ENCODE data around the gene TAF15. TPM values are rescaled to one million over a fixed set of nuclear protein-coding genes. Genes with fewer than 3 reads are reported as not detected.

The TAF15 gene
- polyA plus RNA-seq, 1 of the 3 experiments (the other 2 are of a cell fraction), result 78.0 TPM

DNA sequence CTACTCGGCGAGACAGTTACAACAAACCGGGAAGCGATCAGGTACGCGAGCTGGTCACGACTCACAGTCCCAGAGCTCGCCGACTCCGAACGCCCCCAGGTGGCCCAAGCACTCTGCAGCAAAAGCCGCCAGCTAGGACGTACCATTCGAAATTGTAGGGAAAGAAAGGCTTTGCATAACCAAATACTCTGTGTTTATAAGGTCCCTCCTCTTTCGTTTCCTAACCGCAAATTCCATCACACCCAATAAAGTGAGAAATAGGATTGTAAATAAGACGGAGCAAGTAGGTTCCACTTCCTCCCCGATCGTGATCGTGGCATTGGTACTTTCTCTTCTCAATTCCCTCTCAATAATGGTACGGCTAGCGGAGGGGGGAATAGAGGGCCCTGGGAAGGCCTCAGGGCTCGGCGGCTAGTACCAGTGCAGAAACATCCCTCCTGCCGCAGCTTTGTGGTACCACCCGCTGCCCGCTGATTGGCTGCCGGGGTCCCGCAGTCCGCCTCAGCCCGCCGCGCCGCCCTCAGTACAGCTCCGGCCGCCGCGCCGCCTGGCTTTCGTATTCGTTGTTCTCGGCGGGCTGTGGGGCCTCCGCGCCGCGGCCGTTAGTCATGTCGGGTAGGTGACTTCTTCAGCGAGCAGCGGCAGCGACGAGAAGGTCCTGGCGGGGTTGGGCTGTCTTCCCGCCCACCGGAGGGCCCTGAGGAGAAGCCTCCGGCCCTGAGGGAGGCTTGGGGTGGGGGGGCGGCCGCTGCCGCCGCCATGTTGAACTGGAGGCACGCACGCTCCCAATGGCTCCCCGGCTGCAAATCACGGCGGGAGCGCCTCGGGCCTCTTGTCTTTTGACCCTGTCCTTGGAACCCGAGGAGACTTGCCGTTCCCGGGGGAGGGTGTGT, at the start of gene TAF15 (continued):
- TF ChIP-seq TAF1 (IDR thresholded peaks at IDR 0.05; ENCODE audit: borderline replicate concordance, low read depth, low read length) (peak; percentile 97), JUND (IDR thresholded peaks at IDR 0.05) (no peak), USF2 (IDR thresholded peaks at IDR 0.05; ENCODE audit: borderline replicate concordance, low read depth, low read length) (no peak), NRF1 (IDR thresholded peaks at IDR 0.05; ENCODE audit: low read depth, low read length) (no peak), FOXM1 (IDR thresholded peaks at IDR 0.05; ENCODE audit: low read depth) (no peak)
- TF ChIP-seq, protein P1, sequence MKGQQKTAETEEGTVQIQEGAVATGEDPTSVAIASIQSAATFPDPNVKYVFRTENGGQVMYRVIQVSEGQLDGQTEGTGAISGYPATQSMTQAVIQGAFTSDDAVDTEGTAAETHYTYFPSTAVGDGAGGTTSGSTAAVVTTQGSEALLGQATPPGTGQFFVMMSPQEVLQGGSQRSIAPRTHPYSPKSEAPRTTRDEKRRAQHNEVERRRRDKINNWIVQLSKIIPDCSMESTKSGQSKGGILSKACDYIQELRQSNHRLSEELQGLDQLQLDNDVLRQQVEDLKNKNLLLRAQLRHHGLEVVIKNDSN (IDR thresholded peaks at IDR 0.05; ENCODE audit: borderline replicate concordance, low read depth), result no peak
- TF ChIP-seq, protein P2, sequence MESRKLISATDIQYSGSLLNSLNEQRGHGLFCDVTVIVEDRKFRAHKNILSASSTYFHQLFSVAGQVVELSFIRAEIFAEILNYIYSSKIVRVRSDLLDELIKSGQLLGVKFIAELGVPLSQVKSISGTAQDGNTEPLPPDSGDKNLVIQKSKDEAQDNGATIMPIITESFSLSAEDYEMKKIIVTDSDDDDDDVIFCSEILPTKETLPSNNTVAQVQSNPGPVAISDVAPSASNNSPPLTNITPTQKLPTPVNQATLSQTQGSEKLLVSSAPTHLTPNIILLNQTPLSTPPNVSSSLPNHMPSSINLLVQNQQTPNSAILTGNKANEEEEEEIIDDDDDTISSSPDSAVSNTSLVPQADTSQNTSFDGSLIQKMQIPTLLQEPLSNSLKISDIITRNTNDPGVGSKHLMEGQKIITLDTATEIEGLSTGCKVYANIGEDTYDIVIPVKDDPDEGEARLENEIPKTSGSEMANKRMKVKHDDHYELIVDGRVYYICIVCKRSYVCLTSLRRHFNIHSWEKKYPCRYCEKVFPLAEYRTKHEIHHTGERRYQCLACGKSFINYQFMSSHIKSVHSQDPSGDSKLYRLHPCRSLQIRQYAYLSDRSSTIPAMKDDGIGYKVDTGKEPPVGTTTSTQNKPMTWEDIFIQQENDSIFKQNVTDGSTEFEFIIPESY (IDR thresholded peaks at IDR 0.05; ENCODE audit: borderline replicate concordance, low read depth), result no peak

DNA sequence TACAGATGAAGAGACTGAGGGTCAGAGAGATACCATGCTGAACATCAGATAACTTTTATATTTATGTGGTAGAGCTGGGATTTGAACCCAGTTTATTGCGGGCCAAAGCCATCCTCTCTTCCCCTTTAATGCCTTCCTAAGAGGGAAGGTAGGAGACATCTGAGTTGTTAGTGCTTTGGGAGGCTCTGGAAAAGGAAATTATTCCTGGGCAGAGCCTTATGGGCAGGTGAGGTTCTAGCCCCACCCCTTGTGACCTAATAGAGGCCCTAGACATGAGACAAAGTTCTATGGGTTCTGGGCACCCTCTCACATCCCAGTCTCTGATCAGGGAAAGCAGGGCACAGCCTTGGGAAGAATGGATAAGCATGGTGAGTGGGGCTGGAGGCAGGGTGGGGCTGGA, 48.7 kb upstream of the TAF15 start, which contains the start of gene C17orf50:
TSS of gene C17orf50 (plus strand) at position 301 of the 400 bp plus-strand sequence. CDS start at position 356, 55 bp downstream.
- no peak within 1 kb of the TSS for H2AFZ ChIP-seq (ENCODE audit: low read depth)
- no peaks in the 10 kb centered on the region for H3K36me3 ChIP-seq (replicated peaks in 1 of 2; ENCODE audit: control insufficient read depth in 1 of 2, insufficient read depth in 2 of 2, low read length in 1 of 2)
- no peaks in the 10 kb centered on the region for H3K9me2 ChIP-seq
- 71% methylated on average over 1 of the region's 1 CpG for WGBS (ENCODE audit: low lambda C conversion rate)
- no peak within 1 kb of the TSS for H3K9ac ChIP-seq
- no peak within 1 kb of the TSS for H3K27ac ChIP-seq (ENCODE audit: low read depth in 2 of 2, low read length in 1 of 2)
- no peaks in the 10 kb centered on the region for H3K27me3 ChIP-seq (ENCODE audit: insufficient read depth)
- no peaks in the 10 kb centered on the region for H3F3A ChIP-seq (replicated peaks; ENCODE audit: insufficient read depth)
- no peak within 1 kb of the TSS for H3K4me2 ChIP-seq
- CTCF ChIA-PET, result interaction anchor here (1.5 to 31.2 kb wide), 5 partner anchors 9 to 149 kb away, joined by 3 to 809 read pairs (median 8); partner anchors contain the start of genes GAS2L2 and TAF15
- H3K9me3 ChIP-seq, result no peaks in the 10 kb centered on the region
- no peaks in the 10 kb centered on the region for H3K79me2 ChIP-seq (ENCODE audit: insufficient read depth)
- no peaks in the 10 kb centered on the region for H4K20me1 ChIP-seq (ENCODE audit: insufficient read depth)
- no peak for DNase-seq
- no peak within 1 kb of the TSS for H3K4me3 ChIP-seq (ENCODE audit: low read depth in 2 of 2, low read length in 1 of 2)
- POLR2A ChIA-PET, result interaction anchor here (1.2 kb wide), 1 partner anchor 40 kb away, joined by 3 read pairs; no protein-coding TSS in a partner anchor
- H3K4me1 ChIP-seq (ENCODE audit: control insufficient read depth in 1 of 2, insufficient read depth in 2 of 2, low read depth in 1 of 2, low read length in 1 of 2), result peaks cover 0 to 12% of the 10 kb centered on the region in 2 experiments; a peak in 1 of 4 replicates
- TF ChIP-seq NRF1 (IDR thresholded peaks at IDR 0.05; ENCODE audit: low read depth, low read length) (no peak), EZH2phosphoT487 (IDR thresholded peaks at IDR 0.05; ENCODE audit: borderline replicate concordance, low read depth) (no peak), RCOR1 (IDR thresholded peaks at IDR 0.05; ENCODE audit: low read length) (no peak), EP300 (IDR thresholded peaks at IDR 0.05; ENCODE audit: borderline replicate concordance in 1 of 2, low read depth in 1 of 2, low read length in 1 of 2) (no peak), REST (IDR thresholded peaks at IDR 0.05; ENCODE audit: low read depth, low read length) (no peak), FOXM1 (IDR thresholded peaks at IDR 0.05; ENCODE audit: low read depth) (no peak), RXRA (IDR thresholded peaks at IDR 0.05; ENCODE audit: borderline replicate concordance, low read depth) (no peak), POLR2AphosphoS5 (IDR thresholded peaks at IDR 0.05; ENCODE audit: low read depth, low read length) (no peak), CTCF (IDR thresholded peaks at IDR 0.05) (no peak), JUND (IDR thresholded peaks at IDR 0.05) (no peak), ELF1 (IDR thresholded peaks at IDR 0.05) (no peak), SMC3 (IDR thresholded peaks at IDR 0.05; ENCODE audit: low read depth, low read length) (no peak), MXI1 (IDR thresholded peaks at IDR 0.05; ENCODE audit: low read depth, low read length) (no peak)
- TF ChIP-seq, protein P2 (IDR thresholded peaks at IDR 0.05; ENCODE audit: borderline replicate concordance, low read depth), result no peak
